ENCODE results near the gene CIRBP.

Gene CIRBP

GRCh38 chr19:1257475-1258162 is 11.5 kb upstream of the CIRBP start:
- FAIRE-seq = no peak

GRCh38 chr19:1258163-1258492 is 11.0 kb upstream of the CIRBP start:
- no peak for FAIRE-seq

GRCh38 chr19:1258707-1259205 is 10.4 kb upstream of the CIRBP start:
- FAIRE-seq = no peak

DNA sequence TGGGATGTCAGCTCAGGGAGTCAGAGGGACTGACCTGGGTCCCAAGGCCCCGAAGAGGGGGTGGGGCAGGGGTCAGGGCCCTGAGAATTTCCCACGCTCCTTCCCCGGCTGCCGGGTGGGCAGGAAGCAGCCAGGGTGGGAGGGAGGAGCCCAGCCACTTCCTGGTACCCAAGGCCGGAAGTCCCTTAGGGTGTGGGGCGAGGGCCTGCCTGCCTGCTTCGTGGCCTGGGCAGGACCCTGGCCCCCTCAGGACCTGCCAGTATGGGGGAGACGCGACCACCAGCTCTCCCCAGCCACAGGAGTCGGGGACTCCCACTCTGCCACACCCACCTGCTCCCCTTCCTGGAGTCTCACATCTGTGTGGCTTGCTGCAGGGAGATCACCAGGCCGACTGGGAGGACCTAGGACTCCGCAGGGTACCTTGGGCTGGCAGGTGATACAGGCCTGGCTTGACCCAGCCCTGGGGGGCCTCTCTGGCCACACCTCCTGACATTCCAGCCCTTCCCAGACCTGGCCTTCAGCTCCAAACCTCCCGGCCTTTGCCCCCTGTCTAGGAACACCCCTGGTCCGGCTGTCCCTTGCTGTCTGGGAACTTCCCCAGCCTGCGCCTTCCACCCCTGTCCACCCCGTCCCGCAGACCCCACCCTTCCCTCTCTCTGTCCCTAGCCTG is 9.8 kb upstream of the CIRBP start:
- no peak for FAIRE-seq

GRCh38 chr19:1259876-1260748 is 9.0 kb upstream of the CIRBP start:
- no peak for FAIRE-seq

DNA sequence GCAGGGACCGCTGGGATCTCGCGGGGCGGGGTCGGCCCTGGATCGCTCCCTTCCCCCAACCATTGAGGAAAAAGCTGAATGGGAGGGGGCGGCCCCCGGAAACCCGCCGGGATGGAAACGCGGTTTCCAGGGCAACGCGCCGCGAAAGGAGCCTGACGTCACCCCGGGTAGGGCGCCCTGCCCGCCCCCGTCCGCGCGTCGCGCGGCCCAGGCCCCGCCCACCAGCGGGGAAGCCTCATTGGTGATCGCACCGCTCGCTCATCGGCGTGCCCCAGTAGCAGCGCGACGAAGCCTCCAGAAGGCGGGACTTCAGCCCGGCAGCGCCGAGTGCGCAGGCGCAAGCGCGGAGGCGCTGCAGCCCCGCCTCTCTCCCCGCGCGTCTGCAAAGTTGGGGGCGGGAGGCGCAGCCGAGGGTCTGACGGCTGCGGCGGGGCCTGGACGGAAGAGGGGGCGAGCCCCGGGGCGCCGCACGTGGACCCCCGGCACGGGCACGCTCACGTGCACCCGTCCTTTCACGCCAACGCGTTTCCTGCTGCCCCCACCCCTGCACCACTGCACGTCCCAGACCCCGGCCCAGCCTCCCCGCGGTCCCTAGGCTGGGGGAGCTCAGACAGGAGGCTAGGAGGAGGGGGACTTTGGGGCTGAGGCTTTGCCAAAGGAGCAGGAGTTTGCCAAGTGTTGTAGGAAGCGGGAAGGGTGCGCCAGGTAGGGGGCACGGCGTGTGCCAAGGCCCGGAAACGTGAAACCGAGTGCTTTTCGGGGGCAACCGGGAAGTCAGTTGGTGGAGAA is 8.2 kb upstream of the CIRBP start:
- FAIRE-seq = no peak

GRCh38 chr19:1261538-1261797 is 7.7 kb upstream of the CIRBP start:
- no peak for FAIRE-seq

DNA sequence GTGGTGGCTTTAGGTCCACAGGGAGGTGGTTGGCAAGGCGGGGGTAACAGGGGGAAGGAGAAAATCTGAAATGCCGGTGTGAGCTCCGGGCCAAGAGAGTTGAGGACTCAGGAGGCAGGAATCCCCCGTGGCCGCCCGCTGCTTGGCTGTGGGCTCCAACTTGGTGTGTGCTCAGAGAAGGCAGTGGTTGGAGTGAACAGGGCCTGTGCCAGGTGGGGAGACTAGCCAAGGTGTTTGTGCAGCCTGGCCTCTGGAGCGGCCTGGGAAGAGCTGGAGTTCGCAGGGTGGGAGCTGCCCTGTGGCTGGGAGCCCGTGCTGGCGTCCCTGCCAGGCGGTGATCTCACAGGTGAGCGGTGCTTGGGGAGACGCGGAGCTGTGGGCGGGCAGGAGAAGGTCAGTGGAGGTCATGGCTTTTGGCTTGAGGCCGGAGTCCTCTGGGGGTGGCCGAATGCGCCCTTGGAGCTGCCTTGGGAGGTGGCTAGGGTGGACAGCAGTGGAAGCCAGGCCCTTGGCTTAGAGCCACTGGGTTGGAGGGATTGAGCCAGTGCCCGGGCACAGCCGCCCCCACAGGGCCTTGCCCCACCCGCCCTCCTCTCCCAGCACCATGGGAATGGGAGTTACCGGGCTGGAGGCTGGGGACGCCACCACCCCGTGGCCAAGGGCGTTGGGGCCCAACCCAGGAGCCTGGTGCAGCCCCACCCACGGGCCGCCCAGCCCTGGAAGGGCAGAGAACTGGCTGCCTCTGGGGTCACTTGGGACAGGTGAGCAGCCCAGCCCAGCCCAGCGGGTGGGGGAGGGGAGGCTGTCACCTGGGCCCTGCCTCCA is 7.1 kb upstream of the CIRBP start:
- FAIRE-seq = no peak

- no peak for FAIRE-seq
These were observed 6.5 kb upstream of the CIRBP start for GRCh38 chr19:1262623-1263123.

GRCh38 chr19:1263188-1263587 is 5.9 kb upstream of the CIRBP start:
- FAIRE-seq = no peak

GRCh38 chr19:1264801-1265614 is 4.1 kb upstream of the CIRBP start:
- FAIRE-seq = no peak

DNA sequence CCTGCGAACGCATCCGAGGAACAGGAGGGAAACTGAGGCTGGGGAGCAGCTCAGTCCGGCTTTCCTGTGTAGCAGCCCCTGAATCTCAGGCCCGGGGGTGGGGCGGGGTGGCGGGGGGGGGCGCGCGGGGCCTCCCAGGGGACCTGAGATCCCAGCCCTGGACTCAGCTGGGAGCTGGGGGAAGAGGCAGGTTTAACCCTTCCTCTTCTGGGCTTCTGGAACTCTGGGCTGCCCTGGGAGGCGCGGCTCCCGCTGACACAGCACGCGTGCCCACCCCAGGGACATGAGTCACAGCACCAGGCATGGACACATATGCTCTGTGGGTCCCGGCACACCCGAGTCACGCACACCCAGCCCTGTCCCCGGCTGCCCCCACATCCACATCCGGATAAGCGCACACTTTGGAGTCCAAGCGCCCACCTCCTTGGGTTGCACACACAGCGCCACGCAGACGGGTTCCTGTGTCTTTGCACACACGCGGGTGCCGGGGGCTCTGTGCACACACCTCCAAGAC is 3.5 kb upstream of the CIRBP start:
- FAIRE-seq = no peak

DNA sequence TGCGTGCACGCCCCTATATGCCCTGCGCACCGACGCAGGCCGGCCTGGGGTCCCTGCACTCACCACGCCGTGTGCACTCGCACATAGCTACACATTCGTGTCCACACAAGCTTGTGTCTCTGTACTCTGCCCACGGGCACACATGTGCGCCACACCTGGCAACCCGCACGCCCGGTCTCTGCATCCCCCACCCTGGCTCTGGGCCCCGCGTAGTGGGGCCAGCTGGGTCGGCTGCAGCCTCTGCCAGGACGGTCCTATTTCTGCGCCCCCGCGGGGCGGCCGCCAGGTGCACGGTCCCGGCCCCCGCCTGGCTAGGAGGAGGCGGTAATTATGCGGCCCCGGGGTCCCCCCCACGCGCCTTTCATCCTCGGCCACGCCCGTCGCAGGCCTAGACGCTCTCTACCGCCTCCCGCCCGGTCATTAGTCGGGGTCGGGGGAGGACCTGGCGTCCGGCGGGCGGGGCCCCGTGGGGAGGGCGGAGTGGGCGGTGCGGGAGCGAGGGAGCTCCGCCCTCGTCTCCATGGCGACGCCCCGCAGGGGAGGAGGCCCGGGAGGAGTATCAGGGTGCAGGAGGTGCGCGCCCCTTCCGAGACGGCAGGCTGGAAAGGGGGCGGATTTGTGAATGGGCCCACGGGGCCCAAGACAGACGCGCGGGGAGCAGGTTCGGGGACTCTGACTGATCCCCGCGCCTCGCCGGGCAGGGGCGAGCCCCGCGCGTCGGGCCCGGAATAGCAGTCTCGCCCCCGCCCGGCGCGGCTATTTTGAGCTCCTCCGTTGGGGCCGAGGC is 2.8 kb upstream of the CIRBP start:
- no peak for FAIRE-seq

GRCh38 chr19:1266916-1267476 is 2.1 kb upstream of the CIRBP start:
- no peak for FAIRE-seq

- no peak for FAIRE-seq
These were observed 1.5 kb upstream of the CIRBP start for GRCh38 chr19:1267477-1268225.

DNA sequence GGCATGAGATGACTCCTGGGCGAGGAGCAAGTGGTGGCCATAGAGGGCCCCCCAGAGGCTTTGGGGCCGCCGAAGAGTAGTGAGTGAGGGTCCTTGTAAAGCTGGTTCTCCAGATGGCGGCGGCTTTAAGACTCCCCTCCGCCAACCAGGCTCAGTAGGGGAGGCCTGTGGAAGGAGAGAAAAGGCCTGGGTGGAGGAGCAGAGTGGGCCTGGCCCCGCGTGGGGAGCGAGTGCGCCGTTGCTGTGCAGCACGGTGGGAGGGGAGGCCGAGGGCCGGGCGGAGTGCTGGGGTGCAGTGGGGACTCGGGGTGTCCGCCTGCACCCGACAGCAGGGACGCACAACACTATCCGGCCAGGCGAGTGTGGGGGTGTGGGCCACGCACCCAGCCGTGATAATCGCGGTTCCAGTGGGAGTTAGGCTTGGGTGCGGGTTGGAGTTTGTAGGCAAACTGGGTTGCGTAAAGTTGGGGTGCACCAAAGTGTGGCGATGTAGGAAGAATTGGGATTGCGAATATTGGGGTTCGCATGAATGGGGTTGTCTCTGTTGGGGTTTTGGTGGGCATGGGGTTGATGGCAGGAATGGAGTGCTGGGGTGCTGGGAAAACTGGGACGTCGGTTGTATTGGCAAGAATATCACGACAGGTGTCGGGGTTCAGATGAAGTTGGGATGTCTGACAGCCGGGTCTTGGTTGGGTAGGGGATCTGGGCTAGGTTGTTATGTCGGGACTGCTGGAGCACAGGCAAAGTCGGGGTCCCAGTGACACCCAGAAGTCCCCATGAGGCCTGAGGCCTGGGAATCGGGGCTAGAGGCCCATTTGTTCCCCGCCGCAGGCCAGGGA is 687 bp upstream of the CIRBP start:
- no peak for FAIRE-seq

GRCh38 chr19:1269478-1270212 is 513 bp downstream of the CIRBP start:
- FAIRE-seq = no peak

Measured in TTC549 (cell line).